Activated CD4-positive, alpha-beta T cell treated with anti-CD3 and anti-CD28 coated beads for 4 hours (primary cell): ENCODE results near the gene FBXW8.

Experiments used
- DNase-seq, 2 donors: peaks; one replicate each; pipeline ENCODE4 v3.0.0-alpha.2; 2020

Gene FBXW8, protein sequence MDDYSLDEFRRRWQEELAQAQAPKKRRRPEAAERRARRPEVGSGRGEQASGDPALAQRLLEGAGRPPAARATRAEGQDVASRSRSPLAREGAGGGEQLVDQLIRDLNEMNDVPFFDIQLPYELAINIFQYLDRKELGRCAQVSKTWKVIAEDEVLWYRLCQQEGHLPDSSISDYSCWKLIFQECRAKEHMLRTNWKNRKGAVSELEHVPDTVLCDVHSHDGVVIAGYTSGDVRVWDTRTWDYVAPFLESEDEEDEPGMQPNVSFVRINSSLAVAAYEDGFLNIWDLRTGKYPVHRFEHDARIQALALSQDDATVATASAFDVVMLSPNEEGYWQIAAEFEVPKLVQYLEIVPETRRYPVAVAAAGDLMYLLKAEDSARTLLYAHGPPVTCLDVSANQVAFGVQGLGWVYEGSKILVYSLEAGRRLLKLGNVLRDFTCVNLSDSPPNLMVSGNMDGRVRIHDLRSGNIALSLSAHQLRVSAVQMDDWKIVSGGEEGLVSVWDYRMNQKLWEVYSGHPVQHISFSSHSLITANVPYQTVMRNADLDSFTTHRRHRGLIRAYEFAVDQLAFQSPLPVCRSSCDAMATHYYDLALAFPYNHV

DNA sequence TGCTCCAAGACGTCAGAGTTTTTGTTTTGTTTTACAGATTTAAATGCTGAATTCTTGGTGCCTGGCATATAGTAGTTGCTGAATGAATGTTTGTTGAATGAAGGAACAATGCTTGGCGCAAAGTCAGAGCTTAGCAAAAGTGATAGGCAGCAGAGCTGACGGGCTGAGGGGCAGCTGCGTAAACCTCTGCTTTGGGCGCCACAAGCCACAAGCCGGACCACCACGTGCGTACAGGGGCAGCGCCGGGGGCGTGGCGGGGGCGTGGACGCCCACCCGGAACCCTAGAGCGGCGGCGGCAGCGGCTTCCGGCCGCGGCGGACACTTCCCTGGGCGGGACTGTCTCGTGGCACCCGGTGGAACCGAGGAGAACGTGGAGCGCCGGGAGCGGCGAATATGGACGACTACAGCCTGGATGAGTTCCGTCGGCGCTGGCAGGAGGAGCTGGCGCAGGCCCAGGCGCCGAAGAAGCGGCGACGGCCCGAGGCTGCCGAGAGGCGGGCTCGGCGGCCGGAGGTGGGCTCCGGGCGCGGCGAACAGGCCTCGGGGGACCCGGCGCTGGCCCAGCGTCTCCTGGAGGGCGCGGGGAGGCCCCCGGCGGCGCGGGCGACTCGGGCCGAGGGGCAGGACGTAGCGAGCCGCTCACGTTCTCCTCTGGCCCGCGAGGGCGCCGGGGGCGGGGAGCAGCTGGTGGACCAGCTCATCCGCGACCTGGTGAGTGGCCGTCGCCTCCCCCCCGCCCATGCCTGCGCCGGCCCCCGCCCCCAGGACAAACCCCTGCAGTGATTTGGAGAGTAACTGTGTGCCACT is at the start of gene FBXW8:
FBXW8 (plus strand) TSS at position 306 of the 807 bp plus-strand sequence; CDS start at position 394, 88 bp downstream.
- DNase-seq, result peak; percentile 56

DNA sequence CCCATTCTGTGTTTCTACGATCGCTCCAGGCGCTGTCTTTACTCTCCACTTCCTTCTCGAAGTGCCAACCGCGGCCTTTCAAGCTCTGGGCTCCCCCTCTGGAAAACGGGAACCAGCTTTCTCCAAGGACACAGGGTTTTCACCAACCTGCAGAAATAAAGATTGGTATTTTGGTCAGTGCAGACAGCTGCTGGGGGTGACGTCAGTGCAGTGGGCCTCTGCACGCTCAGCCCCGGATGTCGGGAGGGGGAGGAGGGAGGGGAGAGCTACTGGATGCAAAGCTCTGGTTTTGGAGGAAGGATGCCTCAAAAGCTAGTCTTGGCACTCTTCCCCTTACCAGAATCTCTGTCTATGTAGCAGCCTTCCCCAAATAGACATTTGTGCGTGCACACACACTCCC is 49.4 kb upstream of the FBXW8 start:
- no peak for DNase-seq

DNA sequence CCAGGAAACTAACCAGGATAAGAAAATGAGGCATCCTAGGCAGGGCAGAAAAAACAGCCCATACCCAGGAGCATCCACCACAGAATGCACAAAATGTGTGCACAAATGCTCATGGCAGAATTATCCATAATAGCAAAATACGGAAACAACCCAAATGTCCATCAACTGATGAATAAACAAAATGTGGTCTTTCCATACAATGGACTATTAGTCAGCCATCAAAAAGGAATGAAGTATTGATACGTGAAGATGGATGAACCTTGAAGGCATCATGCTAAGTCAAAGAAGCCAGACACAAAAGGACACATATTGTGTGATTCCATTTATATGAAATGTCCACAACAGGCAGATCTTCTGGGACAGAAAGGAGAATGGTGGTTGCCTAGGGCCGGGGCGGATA is 48.6 kb upstream of the FBXW8 start:
- DNase-seq, result no peak

DNA sequence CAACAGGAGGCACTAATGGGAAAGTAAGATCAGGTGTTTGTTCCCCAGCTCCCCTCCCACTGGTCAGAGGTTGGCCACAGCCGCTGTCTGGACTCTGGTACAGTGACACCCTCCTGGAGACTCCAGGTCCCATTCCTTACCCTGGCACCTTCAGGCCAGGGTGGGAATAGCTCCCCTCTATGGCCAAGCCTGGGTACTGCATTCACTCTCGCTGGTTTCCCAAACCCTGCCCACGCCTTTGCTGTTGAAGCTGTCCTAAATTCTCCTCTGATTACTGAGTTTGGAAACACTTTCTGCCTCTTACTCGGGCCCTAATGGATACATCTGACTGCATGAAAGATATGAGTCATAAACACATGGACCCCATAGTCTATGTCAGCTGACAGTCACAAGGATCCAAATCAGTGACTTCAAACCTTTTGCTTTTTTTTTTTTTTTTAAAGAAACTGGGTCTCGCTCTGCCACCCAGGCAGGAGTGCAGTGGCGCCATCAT is 47.4 kb upstream of the FBXW8 start:
- DNase-seq, result no peak

DNA sequence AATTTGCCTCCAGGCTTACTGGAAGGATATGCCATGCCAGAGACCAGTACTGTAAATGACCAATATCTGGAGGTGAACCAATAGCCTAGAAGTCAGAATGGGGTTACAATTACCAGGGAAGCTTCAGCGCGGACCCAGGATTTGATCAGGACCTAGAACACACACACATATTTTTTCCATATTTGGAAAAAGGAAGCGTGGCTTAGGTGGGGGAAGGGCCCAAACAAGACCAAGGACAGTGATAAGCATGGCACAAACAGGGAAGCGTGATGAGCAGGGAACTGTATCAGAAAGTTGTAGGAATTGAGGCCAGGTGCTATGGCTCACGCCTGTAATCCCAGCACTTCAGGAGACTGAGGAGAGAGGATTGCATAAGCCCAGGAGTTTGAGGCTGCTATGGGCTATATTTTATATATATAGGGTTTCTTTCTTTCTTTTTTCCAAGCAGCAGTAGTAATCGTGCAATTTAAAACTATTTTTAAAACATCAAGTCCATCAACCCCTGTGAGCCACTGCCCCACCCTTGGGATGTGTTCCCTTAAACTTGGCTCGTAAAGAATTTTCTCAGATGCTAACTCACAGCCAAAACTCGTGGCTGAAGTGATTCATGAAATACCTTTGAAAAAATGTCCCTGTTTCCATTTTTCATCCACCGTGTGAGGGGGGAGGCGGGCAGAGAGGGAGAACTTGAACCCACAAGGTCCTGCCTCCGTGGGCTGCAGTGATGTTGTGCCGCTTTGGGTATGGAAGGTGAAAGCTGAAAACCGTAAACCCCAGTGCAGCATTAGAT is 46.2 kb upstream of the FBXW8 start:
- DNase-seq, result no peak

DNA sequence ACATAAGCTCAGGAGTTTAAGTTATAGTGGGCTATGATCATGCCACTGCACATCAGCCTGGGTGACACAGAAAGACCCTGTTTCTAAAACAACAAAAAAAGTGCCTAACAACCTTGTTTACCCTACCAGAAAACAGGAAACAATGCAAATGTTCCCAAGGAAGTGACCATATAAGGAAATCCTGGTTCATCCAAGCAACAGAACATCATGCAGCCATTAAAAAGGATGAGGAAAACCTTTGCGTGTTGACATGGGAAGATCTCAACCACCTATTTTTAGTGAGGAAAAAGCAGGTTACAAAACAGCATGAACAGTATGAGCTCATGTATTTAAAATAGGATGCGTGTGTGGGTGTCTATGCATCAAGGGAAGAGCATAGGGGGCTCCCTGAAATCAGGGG is 43.2 kb upstream of the FBXW8 start:
- no peak for DNase-seq

DNA sequence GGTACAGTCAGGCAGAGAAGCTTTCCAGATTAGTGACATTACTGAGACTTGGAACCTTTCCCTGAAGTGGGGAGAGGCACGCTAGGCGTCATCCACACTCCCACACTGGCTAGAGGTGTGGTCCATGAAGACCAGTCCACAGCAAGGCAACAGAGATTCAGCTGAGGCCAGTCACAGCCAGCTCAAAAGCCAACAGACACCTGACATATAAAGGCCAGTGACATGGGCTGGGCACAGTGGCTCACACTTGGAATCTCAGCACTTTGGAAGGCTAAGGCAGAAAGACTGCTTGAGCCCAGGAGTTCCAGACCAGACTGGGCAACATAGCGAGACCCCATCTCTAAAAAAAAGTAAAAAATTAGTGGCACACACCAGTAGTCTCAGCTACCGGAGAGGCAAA is 40.4 kb upstream of the FBXW8 start:
- no peak for DNase-seq

DNA sequence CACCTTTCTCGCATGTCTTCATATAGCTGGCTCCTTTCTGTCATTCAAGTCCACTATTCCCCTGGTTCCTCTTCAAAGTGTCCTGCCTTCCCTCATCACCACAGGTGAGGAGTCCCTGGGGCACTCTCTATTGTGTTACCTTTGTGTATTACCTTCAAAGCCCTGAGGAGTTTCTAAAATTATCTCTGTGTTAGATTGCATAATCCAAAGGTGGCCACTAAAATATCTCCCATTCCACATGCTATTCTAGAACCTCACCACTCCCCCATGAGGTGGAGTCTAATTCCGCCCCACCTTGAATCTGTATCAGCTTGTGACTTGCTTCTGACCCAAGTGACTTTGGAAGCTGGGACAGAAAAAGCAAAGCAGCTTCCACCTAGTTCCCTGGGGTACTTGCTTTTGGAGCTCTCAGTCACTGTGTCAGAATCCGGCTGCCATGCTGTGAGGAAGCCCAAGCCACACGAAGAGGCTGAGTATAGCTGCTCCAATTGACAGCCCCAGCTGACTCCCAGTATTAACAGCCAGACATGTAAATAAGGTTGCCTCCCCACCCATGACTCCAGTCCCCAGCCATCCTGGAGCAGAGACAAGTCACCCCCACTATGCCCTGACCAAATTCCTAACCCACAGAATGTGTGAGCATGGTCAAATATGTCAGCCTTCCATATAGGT is 36.3 kb upstream of the FBXW8 start:
- DNase-seq, result no peak

DNA sequence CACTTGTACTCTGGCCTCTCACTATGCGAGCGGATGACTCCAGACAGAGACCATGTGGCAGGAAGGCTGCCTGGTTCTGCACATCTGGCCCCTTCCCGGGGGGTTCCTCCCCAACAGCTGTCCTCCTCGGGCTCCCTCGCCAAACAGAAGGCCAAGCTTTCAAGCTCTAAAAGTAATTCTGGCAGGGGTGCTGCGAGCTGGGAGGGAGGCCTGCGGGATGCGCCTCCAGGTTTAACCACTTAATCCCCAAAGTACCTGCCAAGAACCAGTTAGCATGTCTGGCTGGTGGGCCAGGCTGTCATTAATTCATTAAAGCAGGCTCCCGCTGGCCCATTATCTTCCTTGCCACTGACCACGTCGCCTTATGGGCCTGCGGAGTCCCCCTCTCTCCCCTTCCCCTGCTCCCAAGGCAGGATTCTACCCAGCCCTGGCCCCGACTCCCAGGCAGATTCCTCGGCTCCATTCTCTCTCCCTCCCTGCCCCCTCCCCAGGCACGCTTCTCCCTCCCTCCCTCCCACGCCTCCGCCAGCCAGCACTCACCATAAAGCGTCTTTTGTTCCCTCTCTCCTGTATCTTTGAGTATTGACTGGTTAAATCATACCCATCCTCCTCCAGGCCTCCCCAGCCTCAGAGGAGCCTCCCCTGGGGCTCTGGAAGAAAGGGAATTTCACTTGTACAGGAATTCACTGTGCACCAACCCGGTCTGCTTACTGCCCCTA is 34.4 kb upstream of the FBXW8 start:
- no peak for DNase-seq

DNA sequence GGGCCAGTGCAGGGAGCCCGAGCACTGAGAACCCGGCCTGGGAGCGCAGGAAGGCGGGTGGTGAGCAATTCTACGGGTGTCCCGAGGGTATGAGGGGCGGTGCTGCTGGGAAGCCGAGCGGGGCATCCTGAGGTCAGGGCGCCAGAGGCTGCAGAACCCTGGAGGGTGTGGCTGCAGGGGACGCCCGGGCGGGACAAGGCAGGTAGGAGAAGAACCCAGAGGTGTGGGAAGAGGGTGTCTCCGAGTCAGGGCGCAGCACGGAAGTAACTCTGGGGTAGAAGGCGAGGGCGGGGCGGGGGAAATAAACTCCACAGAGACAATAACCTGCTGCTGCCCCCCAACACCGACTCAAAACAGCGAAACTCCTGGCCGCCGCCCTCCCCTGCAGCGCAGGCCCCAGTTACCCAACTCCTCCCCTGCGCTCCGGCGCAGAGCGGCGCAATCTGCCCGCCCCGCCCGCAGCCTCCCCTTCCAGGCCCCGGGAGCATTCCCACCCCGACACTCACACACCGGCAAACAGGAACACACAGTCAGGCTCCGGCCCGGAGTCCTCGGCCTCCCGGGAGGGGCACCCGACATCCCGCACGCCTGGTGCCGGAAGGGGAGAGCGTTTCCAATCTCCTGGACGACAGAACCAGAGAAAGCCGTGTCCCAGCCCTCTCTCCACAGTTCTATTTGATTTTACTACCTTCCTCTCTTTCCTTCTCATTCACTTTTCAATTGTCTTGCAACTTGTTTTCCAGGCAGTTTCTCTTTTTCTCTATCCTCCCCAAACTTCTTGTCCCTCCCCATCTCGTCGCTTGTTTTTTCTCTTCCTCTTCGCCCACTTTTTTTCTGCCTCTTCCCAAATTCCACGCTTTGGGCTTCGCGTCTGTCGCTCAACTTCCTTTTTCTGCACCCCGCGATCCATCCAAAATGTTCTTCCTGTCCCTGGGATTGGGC is 31.9 kb upstream of the FBXW8 start:
- DNase-seq, result no peak

DNA sequence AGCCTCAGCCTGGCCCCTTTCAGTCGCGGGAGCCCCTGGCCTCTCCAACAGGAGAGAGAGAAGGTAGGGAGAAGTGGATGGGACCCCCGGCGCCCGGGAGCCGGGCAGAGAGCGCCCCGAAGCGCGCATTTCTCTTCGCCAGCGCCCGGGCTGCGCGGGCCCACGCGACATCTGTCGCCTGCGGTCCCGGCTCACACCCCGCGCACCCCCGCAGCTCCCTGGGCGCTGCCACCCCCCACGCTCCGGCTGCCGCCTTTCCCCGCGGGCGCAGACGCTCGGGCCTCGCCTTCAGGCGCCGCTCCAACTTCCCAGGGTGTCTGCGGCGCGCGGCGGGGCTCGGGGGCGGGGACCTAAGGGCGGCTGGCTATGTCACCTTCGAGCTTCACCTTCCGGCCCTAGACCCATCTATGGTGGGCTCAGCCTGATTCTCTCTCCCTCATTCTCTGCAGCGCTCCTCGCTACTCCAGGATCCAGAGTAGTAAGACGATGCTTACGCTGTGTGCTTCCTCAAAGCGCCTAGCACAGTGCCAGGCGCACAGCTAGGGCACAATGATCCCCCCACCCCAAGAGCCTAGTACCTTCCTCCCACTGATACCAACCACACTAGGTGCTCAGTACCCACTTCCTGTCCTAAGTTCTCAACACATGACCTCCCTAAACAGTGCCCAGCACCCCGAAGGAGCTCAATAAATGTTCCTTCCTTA is 31.1 kb upstream of the FBXW8 start:
- no peak for DNase-seq

DNA sequence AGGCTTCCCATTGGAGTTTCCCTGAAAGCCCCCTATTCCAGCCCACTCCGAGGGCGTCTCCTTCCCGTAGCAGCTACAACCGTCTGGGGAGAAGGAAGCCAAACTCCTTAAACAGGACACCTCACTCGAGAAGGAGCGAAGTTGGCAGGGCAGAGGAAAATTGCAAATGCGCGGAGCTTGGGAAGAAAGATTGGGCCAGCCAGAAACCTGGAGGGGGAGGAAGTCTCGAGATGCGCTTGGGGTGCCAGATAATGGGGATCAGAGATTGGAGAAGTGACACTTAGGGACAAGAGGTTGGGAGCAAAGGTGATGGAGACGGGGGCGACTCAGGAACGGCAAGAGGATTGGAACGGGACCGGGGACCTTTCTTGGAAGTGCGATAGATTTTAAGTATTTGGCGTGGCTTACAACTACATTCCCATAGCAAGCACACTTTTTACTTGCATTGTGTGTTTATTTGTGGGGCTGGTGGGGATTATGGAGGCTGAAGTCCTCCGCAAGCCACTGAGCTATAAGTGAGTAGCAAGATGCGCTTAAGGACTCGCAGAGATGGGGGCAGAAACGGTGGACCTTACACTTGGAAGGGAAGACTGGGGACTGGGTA is 30.4 kb upstream of the FBXW8 start:
- DNase-seq, result no peak

DNA sequence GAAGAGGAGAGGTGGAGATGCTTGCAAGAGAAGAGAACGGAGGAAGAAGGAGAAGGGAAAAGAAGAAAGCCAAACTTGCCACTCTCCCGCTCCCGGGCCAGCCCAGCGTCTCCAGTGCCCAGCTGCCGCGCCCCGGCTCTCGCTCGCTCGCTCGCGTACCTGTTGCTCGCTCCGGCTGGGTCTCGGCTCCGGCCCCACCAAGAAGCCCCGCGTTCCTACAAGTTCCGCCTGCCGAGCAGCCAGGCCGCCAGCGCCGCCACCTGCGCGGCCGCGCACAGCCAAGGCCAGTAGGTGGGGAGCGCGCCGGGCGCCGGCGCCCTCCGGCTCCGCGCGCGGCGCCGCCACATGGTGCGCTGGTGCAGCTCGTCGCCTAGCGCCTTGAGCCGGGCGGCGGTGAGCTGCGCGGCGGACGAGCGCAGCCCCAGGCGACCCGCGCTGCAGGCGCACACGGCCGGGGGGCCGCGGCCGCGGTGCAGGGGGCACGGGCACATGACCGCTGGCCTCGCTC is 29.9 kb upstream of the FBXW8 start:
- DNase-seq, result no peak

DNA sequence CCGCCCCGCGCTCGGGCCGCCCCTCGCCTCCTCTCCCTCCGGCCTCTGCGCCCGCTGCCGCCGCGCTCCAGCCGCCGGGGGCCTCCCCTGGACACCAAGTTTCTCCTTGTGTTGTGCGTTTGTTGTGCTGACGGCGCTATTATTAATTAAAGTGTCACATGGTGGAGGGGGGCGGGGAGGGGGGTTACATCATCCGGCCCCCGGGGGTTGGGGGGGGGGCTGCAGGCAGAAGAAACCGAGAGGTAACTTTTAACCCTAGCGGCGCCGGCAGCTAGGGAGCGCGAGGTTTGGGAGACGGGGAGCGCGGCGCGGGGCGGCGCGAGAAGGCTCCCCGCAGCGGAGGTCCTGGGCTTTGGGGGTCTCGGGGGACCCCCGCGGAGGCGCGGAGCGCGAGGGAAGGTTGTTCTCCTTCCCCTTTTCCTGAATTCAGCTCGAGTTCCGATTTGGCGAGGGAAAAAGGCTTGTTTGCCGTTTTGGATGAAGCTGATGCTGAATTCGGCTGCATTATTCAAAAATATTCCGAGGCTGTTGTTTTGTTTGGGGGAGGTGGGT is 29.3 kb upstream of the FBXW8 start, which contains the start of gene HRK:
HRK (minus strand) TSS at position 117 of the 552 bp plus-strand sequence. CDS start 134 bp downstream, outside the sequence.
- no peak for DNase-seq

DNA sequence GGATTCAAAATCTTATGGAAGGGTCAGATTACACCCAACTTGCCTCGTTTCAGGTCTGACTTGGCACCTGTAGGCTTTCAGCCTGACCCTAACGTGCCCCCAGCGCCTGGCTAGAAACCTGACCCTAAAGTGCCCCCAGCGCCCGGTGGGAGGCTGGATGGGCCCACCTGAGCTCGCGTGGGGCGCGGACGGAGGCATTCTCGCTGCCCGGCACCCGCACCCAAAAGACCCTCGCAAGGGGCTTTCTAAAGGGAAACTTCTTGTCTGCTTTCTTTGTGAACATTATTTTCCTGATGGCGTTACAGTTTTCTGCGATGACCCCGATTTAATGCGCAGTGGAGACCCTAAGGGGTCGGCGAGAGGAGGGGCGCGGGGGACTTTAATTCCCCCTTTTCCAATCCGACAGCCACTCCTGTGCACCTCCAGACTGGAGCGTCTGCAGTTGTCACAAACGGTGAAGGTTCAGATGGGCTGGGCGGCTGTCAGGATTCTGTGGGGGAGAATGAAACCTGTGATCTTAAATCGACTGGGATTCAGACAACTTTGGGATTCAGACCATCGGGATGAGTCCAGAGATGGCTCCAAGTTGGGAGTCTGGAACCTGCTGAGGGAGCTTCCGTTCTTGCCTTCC is 28.8 kb upstream of the FBXW8 start:
- no peak for DNase-seq

DNA sequence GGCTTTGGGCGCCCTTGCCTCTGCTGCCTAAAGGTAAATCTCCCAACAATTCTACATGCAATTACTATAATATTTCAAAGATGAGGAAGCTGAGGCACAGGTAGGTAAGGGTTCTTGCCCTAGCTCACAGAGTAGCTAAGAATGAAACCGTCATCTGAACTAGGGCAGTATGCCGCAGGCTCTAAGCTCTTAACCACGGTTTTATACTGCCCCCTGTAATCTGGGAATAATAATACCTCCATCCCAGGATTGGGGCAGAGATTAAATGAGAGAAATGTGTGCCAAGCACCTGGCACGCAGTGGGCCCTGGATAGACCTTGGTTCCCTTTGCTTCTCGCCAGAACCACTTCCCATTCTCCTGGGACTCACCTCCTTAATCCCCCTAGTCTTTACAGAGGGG is 28.0 kb upstream of the FBXW8 start:
- DNase-seq, result no peak

DNA sequence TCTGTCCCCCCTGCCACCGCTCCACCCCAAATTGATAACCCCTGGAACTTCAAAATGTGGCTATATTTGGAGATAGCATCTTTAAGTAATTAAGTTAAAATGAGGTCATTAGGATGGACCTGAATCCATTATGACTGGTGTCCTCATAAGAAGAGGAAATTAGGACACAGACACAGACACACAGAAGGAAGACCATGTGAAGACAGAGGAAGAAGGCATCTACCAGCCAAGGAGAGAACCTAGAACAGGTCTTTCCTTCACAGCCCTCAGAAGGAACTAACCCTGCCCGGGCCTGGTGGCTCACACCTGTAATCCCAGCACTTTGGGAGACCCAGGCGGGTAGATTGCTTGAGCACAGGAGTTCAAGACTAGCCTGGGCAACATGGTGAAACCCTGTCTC is 25.9 kb upstream of the FBXW8 start:
- no peak for DNase-seq

DNA sequence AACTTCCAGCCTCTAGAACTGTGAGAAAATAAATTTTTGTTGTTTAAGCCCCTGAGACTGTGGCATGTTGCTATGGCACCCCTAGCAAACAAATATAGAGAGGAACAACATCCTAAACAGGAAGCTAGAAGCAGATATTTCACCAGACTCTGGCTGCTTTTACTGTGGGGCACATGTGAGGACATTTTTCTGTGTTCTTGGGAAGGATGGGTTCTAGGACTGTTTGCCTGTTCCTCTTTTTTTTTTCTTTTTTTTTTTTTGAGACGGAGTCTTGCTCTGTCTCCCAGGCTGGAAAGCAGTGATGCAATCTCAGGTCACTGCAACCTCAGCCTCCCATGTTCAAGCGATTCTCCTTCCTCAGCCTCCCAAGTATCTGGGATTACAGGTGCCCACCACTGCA is 25.3 kb upstream of the FBXW8 start:
- DNase-seq, result no peak
